Astrocyte (in vitro differentiated cells and primary cell): Measurements from ENCODE around the gene B4GALT7. TPM values are rescaled to one million over a fixed set of nuclear protein-coding genes. Genes with fewer than 3 reads are reported as not detected.

ENCODE experiments used
- DNase-seq: peaks from one replicate; pipeline ENCODE4 v3.0.0-alpha.2; 2010; ENCODE audit warnings: low read depth
- FAIRE-seq: peaks from 2 replicates; lab custom pipeline; 2011; peaks lifted over from hg19 to GRCh38; lab: Jason Lieb, UNC
- H2AFZ ChIP-seq: 2 replicates; pipeline ENCODE4 v1.6.0; 2012; ENCODE audit warnings: low read depth, low read length, inconsistent platforms
- H3K27ac ChIP-seq: 2 replicates; pipeline ENCODE4 v1.5.1; 2011; ENCODE audit warnings: low read depth, low read length, inconsistent platforms
- H3K27me3 ChIP-seq: 2 replicates; pipeline ENCODE4 v1.6.0; 2011; ENCODE audit warnings: low read length, inconsistent platforms; ENCODE audit not compliant: insufficient read depth
- H3K36me3 ChIP-seq: 2 replicates; pipeline ENCODE4 v1.5.1; 2011; ENCODE audit warnings: low read length, inconsistent platforms; ENCODE audit not compliant: insufficient read depth
- H3K4me1 ChIP-seq: 2 replicates; pipeline ENCODE4 v1.5.1; 2011; ENCODE audit warnings: low read length, inconsistent platforms; ENCODE audit not compliant: insufficient read depth
- H3K4me2 ChIP-seq: 2 replicates; pipeline ENCODE4 v1.6.0; 2012; ENCODE audit warnings: low read length, inconsistent platforms
- H3K4me3 ChIP-seq: 2 replicates; pipeline ENCODE4 v1.5.1; 2011; ENCODE audit warnings: low read depth, mild to moderate bottlenecking, low read length, inconsistent platforms; ENCODE audit not compliant: insufficient read depth
- H3K79me2 ChIP-seq: 2 replicates; pipeline ENCODE4 v1.6.0; 2012; ENCODE audit warnings: mild to moderate bottlenecking, low read length, inconsistent platforms; ENCODE audit not compliant: insufficient read depth
- H3K9ac ChIP-seq: 2 replicates; pipeline ENCODE4 v1.6.0; 2012; ENCODE audit warnings: mild to moderate bottlenecking, low read length, inconsistent platforms
- H3K9me3 ChIP-seq: 2 replicates; pipeline ENCODE4 v1.5.1; 2012; ENCODE audit warnings: low read depth, mild to moderate bottlenecking, low read length, inconsistent platforms; ENCODE audit not compliant: insufficient read depth
- H4K20me1 ChIP-seq: 2 replicates; pipeline ENCODE4 v1.6.0; 2012; ENCODE audit warnings: low read length, inconsistent platforms; ENCODE audit not compliant: insufficient read depth
- H3K27ac Mint-ChIP-seq: one replicate; pipeline ENCODE4 v1.8.0; 2021; ENCODE audit warnings: mild to moderate bottlenecking, mixed read lengths; ENCODE audit not compliant: unreplicated experiment
- H3K27me3 Mint-ChIP-seq: one replicate; pipeline ENCODE4 v1.8.0; 2021; ENCODE audit warnings: low read depth, mixed read lengths; ENCODE audit not compliant: unreplicated experiment
- H3K36me3 Mint-ChIP-seq: one replicate; pipeline ENCODE4 v1.8.0; 2021; ENCODE audit warnings: low read depth, mixed read lengths; ENCODE audit not compliant: unreplicated experiment
- H3K4me1 Mint-ChIP-seq: one replicate; pipeline ENCODE4 v1.8.0; 2021; ENCODE audit warnings: low read depth, mixed read lengths; ENCODE audit not compliant: unreplicated experiment
- H3K4me3 Mint-ChIP-seq: one replicate; pipeline ENCODE4 v1.8.0; 2021; ENCODE audit warnings: mild to moderate bottlenecking, moderate library complexity, mixed read lengths; ENCODE audit not compliant: unreplicated experiment
- H3K9me3 Mint-ChIP-seq: one replicate; pipeline ENCODE4 v1.8.0; 2021; ENCODE audit warnings: mild to moderate bottlenecking, mixed read lengths; ENCODE audit not compliant: unreplicated experiment
- EZH2 ChIP-seq: IDR thresholded peaks from 2 replicates; pipeline ENCODE4 v1.6.1; 2012; ENCODE audit warnings: mild to moderate bottlenecking, low read length, inconsistent platforms; ENCODE audit not compliant: insufficient read depth
- total RNA-seq: library from RNA; stranded (reverse); gene quantifications from 2 replicates; pipeline ENCODE4 v1.2.1, GENCODE V29; 2021
- TF ChIP-seq, protein P1 (sequence below): IDR thresholded peaks from 2 replicates; pipeline ENCODE4 v1.5.1; 2011; ENCODE audit warnings: low read depth, mild to moderate bottlenecking, inconsistent platforms, low read length, moderate library complexity; ENCODE audit not compliant: insufficient read depth

B4GALT7 gene
- total RNA-seq, 1 donor from 2014 or later: 35.0 TPM

DNA sequence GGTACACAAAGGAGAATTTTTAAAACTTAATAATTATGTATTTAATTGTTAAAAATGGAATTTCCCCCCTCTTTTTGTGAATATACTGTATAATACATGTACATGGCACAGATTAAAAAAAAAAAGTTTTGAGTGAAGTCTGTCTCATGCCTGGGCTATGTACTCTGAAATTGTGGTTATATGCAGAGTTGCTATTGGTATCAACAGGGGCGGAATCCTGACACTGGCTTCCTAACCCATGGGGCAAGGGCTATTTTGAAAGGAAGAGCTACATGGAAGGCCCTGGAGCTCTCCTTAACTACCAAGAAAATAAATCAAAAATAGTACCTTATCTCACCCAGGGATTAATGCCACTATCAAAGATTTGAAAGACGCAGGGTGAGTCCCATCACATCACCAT is 44.7 kb upstream of the B4GALT7 start:
- H3K27ac Mint-ChIP-seq: no peak overlapping the region
- no peak overlapping the region for H3K9ac ChIP-seq
- no peak overlapping the region for H2AFZ ChIP-seq
- peaks cover 12% of the 10 kb centered on the region for H3K4me1 ChIP-seq
- no peak for FAIRE-seq
- no peaks in the 10 kb centered on the region for H3K9me3 ChIP-seq
- no peak overlapping the region for H3K27ac ChIP-seq
- H3K4me2 ChIP-seq: peak overlapping the region; percentile 83
- no peak for TF ChIP-seq EZH2
- TF ChIP-seq, protein P1, sequence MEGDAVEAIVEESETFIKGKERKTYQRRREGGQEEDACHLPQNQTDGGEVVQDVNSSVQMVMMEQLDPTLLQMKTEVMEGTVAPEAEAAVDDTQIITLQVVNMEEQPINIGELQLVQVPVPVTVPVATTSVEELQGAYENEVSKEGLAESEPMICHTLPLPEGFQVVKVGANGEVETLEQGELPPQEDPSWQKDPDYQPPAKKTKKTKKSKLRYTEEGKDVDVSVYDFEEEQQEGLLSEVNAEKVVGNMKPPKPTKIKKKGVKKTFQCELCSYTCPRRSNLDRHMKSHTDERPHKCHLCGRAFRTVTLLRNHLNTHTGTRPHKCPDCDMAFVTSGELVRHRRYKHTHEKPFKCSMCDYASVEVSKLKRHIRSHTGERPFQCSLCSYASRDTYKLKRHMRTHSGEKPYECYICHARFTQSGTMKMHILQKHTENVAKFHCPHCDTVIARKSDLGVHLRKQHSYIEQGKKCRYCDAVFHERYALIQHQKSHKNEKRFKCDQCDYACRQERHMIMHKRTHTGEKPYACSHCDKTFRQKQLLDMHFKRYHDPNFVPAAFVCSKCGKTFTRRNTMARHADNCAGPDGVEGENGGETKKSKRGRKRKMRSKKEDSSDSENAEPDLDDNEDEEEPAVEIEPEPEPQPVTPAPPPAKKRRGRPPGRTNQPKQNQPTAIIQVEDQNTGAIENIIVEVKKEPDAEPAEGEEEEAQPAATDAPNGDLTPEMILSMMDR: no peak
- peaks cover 39% of the 10 kb centered on the region for H3K79me2 ChIP-seq
- peaks cover 35% of the 10 kb centered on the region for H4K20me1 ChIP-seq
- peaks cover 2% of the 10 kb centered on the region for H3K9me3 Mint-ChIP-seq
- no peak for DNase-seq
- no peaks in the 10 kb centered on the region for H3K27me3 Mint-ChIP-seq
- H3K4me3 Mint-ChIP-seq: peak overlapping the region; percentile 79
- peaks cover 12% of the 10 kb centered on the region for H3K4me1 Mint-ChIP-seq
- no peak overlapping the region for H3K4me3 ChIP-seq
- no peaks in the 10 kb centered on the region for H3K27me3 ChIP-seq
- no peaks in the 10 kb centered on the region for H3K36me3 ChIP-seq
- H3K36me3 Mint-ChIP-seq: no peaks in the 10 kb centered on the region

DNA sequence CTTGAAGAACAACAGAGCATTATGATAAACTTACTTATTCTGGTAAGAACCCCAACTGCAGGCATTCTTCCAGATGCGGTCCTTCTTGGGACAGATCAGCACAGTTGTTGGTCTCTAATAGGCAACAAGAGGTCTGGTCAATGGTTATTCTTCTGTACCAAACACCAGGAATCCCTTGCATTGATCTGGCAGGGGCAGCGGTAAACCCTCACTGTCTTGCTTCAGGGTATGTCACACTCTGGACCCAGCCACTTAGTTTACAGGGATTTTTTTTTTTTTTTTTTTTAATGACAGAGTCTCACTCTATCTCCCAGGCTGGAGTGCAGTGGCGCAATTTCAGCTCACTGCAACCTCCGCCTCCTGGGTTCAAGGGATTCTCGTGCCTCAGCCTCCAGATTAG is 44.3 kb upstream of the B4GALT7 start:
- Histone ChIP-seq H3K27ac (no peak overlapping the region), H3K4me2 (no peak overlapping the region), H3K4me1 (peaks cover 12% of the 10 kb centered on the region), H3K9ac (no peak overlapping the region), H3K36me3 (no peaks in the 10 kb centered on the region), H4K20me1 (peaks cover 30% of the 10 kb centered on the region), H3K79me2 (peaks cover 35% of the 10 kb centered on the region), H3K27me3 (no peaks in the 10 kb centered on the region), H2AFZ (no peak overlapping the region), H3K9me3 (no peaks in the 10 kb centered on the region), H3K4me3 (no peak overlapping the region)
- no peak for TF ChIP-seq EZH2
- TF ChIP-seq, protein P1: no peak
- DNase-seq (no peak), FAIRE-seq (no peak)
- Mint-ChIP-seq H3K4me1 (peaks cover 11% of the 10 kb centered on the region), H3K9me3 (peaks cover 2% of the 10 kb centered on the region), H3K4me3 (no peak overlapping the region), H3K27me3 (no peaks in the 10 kb centered on the region), H3K27ac (no peak overlapping the region), H3K36me3 (no peaks in the 10 kb centered on the region)

DNA sequence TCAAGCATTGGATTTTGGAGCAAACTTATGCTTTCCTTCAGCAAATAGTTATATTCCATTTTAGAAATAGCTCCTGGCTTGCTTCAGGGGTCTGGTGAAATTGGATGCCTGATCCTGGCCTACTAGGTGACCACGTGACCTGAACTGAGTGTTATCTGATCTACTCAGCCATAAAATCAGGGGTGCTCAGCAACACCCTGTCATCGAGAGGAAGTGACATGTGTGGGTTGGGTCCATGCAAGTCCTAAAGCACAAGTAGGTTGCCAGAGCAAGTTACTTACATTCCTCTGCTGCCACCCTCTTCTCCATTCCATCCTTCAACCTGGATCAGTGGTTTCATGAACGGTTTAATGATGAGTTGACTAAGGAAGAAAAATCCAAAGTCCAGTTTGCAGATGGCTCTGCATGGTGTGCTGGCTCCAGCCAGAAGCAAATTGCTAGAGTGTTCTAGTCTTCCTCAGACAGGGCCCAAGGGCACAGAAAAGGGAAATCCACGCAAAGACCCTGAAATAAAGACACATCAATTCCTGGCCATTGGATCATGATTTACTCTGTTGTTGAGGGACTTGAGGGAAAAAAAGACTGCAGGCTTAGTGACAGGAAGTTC is 42.8 kb upstream of the B4GALT7 start:
- H3K27ac Mint-ChIP-seq: no peak overlapping the region
- Histone ChIP-seq H3K79me2 (peaks cover 20% of the 10 kb centered on the region), H3K27ac (no peak overlapping the region), H3K4me1 (peaks cover 12% of the 10 kb centered on the region), H3K9me3 (no peaks in the 10 kb centered on the region), H3K27me3 (no peaks in the 10 kb centered on the region), H4K20me1 (peaks cover 16% of the 10 kb centered on the region), H3K9ac (no peak overlapping the region), H2AFZ (no peak overlapping the region), H3K4me3 (no peak overlapping the region), H3K36me3 (no peaks in the 10 kb centered on the region), H3K4me2 (no peak overlapping the region)
- H3K27me3 Mint-ChIP-seq: no peaks in the 10 kb centered on the region
- H3K36me3 Mint-ChIP-seq: no peaks in the 10 kb centered on the region
- H3K4me1 Mint-ChIP-seq: peaks cover 8% of the 10 kb centered on the region
- no peak overlapping the region for H3K4me3 Mint-ChIP-seq
- H3K9me3 Mint-ChIP-seq: peaks cover 5% of the 10 kb centered on the region
- TF ChIP-seq, protein P1: no peak
- TF ChIP-seq EZH2: no peak
- FAIRE-seq (no peak), DNase-seq (no peak)
